Stimulated activated CD4-positive, alpha-beta T cell treated with anti-CD3 and anti-CD28 coated beads, TNF-alpha, amount 100 ng/mL, for 4 hours (primary cell): ENCODE data around the gene HMCN2.
"Not testable (repeated sequence)": the region's sequence is repeated elsewhere in the genome, so short reads cannot be mapped to it uniquely, and the experiment has no call there.

Experiments used
- DNase-seq, 3 experiments: peaks; one replicate each; pipeline ENCODE4 v3.0.0-alpha.2; 2020; ENCODE audit warnings: low read depth in 3 of 3

HMCN2 gene

DNA sequence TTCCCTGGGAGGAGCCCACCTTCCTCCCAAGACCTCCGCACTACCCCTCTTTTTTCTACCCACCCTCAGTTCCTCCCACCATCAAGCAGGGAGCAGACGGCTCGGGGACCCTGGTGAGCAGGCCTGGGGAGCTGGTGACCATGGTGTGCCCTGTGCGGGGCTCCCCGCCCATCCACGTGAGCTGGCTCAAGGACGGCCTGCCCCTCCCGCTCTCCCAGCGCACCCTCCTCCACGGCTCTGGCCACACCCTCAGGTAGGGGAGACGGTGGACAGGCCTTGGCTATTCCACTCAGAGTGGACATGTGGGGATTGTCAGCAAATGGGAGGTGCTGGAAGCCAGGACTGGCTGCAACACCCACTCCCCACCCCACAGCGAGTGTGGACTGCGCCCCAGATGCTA, 126.3 kb downstream of the HMCN2 start:
- DNase-seq, result no peak

GRCh38 chr9:130393681-130394071, 128.1 kb downstream of the HMCN2 start:
- DNase-seq, result no peak

GRCh38 chr9:130394320-130394719, 128.8 kb downstream of the HMCN2 start:
- DNase-seq, result no peak

GRCh38 chr9:130394814-130395470, 129.4 kb downstream of the HMCN2 start:
- DNase-seq, result no peak

- no peak for DNase-seq
Observed at GRCh38 chr9:130395810-130396435, 130.4 kb downstream of the HMCN2 start.

- DNase-seq, result no peak
Observed at GRCh38 chr9:130396581-130396980, 131.0 kb downstream of the HMCN2 start.

- DNase-seq, result no peak
Observed at GRCh38 chr9:130398487-130399240, 133.1 kb downstream of the HMCN2 start.

DNA sequence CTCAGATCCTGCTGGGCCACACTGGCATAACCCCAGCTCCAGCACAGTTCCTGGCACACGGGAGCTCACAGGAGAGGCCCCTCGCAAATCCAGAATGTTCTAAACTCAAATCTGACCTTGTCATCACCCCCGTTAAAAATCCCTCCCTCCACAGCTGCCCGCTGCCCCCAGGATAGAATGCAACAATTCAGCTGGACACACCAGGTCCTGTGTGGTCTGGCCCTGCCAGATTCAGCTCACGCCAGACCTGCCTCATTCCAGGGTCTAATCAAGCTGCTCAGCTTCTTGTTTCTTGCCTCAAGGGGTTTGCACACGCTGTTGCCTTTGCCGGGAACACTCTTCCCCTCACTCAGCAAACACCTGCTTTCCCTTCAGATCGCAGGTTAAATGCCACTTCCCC, 134.2 kb downstream of the HMCN2 start:
- no peak for DNase-seq

GRCh38 chr9:130400870-130401269, 135.3 kb downstream of the HMCN2 start:
- no peak for DNase-seq

- not testable (repeated sequence) for DNase-seq
Observed at GRCh38 chr9:130401742-130402141, 136.2 kb downstream of the HMCN2 start.

DNA sequence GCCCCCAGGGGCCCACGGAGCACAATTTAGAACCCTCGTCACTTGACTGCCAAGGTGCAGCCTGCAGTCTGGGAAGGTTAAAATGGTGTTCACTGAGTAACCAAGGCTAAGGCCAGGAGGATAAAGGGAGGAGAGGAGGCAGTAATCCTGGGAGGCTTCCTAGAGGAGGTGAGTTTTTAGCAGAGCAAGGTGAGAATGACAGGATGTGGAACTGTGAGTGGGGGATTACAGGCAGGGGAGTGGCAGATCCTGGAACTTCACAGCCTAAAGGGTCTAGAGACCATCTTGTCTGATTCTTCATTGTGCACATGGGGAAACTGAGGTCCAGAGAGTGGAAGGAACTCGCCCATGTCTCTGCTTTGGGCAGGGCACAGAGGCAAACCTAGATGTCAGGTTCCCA, 136.7 kb downstream of the HMCN2 start:
- DNase-seq, result no peak

DNA sequence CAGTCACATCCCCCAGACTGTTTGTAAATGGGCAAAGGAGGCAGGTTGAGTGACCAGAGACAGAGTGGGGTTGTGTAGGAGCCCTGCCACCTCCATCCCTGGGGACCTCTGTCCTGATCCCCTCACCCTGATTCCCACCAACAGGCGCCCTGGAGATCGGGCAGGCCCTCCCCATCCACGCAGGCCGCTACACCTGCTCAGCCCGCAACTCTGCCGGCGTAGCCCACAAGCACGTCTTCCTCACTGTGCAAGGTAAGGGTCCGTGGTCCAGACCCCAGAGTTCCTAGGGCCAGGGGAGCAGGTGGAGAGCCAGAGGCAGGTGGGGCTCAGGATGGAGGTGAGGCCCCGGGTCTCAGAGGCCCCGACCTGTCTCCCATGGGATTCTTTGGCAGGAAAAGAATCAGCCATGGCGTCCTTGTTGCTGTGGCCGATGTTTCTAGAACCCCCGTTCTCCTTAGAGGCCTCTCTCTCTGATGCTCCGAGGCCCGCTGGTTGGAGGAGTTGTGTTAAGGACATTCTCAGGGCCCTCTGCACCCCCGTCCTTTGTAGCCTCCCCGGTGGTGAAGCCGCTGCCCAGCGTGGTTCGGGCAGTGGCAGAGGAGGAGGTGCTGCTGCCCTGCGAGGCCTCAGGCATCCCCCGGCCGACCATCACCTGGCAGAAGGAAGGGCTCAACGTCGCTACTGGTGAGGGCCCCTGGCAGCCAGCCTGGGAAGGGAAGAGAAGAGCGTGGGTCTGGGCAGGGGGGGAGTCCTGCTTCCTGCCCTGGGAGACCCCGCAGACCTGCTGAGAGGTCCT, 137.3 kb downstream of the HMCN2 start:
- DNase-seq, result no peak

DNA sequence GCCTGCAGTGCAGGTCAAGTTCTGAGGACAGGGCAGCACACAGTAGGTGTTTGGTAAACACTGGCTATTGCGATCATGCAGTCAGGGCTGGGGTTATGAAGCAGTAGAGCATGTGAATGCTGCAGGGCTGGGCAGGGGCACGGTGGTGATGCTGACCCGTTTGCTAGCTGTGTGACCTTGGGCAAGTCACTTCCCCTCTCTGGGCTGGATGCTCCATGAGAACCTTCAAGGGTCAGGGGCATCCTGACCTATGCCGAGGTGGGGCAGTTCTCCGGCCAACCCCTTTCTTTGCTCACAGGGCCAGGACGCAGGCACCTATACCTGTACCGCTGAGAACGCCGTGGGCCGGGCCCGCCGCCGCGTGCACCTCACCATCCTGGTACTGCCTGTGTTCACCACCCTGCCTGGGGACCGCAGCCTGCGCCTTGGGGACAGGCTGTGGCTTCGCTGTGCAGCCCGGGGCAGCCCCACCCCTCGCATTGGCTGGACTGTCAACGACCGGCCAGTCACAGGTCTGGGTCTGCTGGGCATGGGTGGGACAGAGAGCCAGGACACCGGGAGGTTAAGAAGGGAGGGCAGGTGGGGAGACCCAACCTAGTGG, 140.2 kb downstream of the HMCN2 start:
- no peak for DNase-seq

DNA sequence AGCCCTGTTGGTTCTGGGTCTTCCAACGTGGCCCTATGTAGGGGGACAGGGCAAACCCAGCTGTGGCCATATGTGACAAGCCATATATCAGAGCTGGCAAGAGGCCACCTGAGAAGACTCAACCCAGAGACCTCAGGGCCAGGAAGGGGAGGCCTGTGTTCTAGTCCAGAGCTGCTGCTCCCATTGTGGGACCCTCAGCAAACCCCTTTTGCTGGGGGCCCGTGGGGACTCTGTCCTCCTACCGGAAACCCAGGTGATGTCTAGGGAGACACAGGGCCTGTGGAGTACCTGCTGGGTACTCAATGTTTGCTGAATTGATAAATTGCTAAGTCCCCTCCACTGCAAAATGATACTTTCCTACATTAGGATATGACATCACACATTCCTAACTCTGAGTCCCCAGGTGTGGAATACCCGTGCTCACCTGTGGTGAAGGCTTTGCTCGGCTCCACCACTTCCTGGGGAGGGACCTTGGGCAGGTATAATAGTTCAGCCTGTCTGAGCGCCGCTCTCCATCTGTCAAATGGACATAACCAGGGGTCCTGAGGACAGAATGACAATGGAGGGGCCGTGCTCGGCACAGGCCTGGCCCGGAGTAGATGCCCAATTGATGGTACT, 140.8 kb downstream of the HMCN2 start:
- DNase-seq, result no peak

DNA sequence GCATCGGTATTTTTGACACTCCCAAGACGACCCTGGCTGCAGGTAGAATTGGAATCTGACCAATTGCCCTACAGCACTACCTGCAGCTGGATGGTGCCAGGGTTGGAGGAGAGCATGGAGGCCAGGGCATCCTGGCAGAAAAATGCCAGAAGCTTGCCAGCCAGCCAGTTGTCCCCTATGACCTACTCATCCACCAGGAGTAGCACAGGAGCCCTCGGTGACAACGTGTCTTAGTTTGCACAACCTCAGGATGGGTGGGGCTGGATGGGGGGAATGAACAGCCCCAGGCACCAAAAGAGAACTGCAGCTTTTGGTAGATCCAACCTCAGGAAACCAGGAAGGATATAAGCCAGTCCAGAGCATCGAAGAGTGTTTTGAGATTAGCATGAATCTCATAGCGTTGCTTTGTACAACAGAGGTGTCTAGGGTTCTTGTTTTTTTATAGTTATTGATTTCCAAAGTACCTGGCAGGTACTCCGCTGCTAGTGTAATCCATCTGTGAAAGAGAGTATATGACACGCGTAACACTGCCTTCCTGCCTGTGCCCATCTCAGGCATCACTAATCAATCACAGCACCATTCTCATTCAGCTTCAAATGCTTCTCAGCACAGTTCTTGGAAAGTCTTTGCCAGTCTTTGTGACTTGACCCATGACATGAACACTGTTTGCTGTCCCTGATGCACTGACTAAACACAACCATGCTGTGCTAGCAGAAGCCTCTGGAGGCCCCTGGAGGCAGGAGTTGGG, 142.5 kb downstream of the HMCN2 start:
- no peak for DNase-seq

GRCh38 chr9:130408669-130409068, 143.1 kb downstream of the HMCN2 start:
- DNase-seq, result no peak

GRCh38 chr9:130409246-130409645, 143.7 kb downstream of the HMCN2 start:
- no peak for DNase-seq

GRCh38 chr9:130410443-130410842, 144.9 kb downstream of the HMCN2 start:
- no peak for DNase-seq

DNA sequence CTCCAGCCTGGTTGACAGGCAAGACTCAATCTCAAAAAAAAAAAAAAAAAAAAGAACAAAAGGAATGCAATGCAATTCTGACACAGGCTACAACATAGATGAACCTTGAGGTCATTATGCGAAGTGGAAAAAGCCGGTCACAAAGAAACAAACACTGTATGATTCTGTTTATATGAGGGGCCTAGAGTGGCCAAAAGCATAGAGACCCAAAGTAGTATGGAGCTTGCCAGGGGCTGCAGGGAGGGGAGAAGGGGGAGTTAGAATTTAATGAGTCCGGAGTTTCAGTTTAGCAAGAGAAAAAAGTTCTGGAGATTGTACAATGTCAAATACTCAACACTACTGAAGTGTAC, 146.0 kb downstream of the HMCN2 start:
- no peak for DNase-seq

GRCh38 chr9:130414081-130414731, 148.6 kb downstream of the HMCN2 start:
- no peak for DNase-seq
